GM18508 (cell line): ENCODE results near the gene BANF1.

Experiments
- ATAC-seq: cut with Tn5 transposase; IDR thresholded peaks from one replicate; pipeline ENCODE4 v1.9.1; 2021; ENCODE audit warnings: moderate number of reproducible peaks; ENCODE audit not compliant: insufficient read depth, unreplicated experiment

The BANF1 gene

DNA sequence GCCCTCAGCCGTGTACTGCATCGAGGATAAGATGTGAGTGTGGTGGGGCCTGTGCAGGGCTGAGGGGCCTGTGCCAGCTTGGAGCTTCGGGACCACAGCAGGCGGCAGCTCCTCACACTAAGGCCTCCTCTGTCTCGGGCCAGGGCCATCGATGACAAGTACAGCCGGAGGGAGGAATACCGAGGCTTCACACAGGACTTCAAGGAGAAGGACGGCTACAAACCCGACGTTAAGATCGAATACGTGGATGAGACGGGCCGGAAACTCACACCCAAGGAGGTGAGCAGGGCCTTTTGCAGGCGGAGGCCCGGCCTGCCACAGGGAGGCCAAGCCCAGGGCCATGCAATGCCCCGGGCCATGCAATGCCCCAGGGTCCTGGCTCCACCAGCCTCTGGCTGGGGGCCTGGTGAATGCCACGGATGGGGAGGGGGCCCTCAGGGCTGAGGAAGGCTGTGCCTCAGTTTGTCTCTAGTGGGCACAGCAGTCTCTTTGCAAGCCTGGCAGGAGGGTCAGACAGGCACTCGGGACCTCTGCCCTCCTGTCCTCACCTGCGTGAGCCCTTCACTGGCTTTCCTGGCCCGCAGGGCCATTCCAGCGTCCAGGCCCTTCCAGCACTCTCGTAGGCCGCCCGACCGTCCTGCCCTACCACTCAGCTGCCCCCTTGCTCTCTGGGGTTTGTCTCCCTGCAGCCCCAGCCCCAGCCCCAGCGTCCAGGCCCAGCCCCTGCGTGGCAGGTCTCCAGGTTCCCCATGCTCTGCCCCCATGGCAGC, 24.5 kb upstream of the BANF1 start:
- no peak for ATAC-seq

DNA sequence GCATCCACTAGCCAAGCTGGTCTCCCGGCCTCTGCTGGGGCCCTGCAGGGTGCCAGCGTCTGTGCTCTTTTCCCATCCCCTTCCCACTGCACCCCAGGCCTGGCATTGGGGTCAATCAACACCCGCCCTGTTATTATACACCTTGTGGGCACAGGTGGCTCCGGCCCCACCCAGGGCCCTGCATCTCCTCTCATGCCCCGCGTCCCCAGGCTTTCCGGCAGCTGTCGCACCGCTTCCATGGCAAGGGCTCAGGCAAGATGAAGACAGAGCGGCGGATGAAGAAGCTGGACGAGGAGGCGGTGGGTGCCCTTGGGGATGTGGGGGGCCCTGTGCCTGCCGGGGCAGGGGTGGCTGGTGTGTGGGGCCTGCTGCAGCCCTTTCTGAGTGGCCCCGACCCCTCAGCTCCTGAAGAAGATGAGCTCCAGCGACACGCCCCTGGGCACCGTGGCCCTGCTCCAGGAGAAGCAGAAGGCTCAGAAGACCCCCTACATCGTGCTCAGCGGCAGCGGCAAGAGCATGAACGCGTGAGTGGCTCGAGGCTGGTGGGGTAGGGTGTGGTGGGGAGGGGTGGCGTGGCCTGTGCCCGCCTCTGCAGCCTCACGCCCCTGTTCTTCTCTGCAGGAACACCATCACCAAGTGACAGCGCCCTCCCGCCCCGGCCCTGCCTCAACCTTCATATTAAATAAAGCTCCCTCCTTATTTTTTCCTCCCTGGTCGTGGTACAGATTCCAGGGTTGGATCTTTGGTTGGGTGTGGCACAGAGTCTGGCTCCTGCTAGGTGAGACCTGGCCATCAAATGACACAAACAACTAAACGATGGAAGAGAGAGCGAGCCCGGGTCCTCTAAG, 23.7 kb upstream of the BANF1 start:
- ATAC-seq = no peak

DNA sequence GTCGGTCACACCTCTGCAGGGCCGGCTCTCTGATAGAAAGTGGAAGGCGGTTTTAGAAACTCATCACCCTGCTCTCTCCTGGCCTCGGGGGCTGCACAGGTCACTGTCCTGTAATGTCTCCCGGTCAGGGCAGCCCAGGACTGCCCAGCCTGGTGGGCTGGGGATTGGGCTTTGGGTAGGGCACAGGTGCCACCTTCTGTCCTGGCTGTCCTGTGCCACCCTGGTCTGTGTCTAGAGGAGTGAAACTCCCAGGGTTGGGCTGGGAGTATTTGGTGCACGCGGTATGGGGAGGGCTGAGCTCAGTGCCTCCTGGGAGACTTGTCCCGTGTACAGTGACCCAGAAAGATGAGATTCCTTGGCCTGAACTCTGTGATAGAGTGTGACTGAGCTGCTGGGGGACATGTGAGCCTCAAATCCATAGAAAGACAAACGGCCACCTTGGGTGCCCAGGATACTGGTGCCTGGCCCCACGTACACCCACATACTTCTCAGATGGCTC, 23.0 kb upstream of the BANF1 start:
- no peak for ATAC-seq

DNA sequence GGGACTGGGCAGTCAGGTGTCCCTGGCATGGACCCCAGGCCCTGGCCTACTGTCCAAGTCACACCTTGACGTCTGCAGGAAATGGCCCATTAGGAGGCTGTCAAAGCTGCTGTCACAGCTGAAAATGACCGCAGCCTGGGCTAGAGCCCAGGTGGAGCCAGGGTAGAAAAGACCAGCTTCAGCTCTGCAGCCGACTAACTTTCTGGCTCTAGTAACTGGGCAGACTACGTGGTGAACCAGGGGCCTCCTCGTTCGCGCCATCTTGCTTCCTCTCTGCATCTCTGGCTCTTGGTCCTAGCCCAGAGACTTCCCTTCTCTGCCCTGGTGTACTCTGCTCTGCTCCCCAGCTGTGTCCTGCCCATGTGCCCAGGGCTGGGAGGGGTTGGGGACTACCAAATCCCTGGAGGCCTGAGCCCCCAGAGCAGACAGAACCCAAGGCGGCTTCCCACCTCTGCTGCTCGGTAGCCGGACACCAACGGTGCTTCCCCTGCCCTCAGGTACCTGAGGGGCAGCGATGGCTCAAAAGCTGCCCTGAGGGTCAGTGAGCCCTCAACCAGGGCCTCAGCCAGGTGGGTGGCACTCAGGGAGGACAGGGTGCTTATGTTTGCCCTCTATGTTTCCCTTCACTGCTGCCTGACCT, 21.1 kb upstream of the BANF1 start:
- ATAC-seq = no peak

DNA sequence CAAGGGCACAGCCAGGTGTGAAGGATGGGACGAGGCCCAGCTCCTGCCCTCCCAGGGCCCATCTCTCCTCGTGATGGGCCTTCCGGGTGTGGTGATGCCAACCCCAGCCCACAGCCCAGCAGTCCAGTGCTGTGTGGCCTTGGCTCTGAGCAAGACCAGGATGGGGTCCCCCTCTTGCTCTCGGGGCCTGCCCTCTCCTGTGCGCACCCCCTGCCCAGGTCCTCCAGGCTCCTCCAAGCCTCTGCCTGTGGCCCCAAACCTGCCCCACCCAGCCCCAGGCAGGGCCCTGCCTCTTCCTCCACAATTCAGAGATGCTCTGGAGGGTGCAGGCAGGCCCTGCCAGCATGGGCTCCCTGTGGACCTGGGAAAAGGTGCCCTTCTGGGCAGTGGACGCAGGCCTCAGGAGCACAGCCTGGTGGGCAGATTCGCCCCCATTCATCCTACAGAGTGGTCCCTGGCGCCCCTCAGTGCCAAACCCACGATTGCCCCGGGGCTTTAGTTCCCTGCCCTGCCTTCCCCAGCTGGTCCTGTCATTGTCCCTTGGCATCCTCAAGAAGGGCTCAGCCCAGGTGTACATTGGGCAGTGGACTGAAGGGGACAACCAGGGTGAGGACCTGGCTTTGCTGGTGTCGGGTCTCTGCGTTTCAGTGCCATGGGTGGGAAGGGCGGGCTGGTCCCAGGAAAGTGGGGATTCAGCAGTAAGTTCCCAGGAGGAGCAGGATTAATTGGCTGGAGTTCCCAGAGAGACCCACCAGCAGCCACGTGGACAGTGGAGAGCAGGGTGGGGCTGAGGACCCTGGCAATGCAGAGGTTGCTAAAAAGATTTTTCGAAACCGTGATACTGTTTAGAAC, 20.1 kb upstream of the BANF1 start:
- no peak for ATAC-seq

DNA sequence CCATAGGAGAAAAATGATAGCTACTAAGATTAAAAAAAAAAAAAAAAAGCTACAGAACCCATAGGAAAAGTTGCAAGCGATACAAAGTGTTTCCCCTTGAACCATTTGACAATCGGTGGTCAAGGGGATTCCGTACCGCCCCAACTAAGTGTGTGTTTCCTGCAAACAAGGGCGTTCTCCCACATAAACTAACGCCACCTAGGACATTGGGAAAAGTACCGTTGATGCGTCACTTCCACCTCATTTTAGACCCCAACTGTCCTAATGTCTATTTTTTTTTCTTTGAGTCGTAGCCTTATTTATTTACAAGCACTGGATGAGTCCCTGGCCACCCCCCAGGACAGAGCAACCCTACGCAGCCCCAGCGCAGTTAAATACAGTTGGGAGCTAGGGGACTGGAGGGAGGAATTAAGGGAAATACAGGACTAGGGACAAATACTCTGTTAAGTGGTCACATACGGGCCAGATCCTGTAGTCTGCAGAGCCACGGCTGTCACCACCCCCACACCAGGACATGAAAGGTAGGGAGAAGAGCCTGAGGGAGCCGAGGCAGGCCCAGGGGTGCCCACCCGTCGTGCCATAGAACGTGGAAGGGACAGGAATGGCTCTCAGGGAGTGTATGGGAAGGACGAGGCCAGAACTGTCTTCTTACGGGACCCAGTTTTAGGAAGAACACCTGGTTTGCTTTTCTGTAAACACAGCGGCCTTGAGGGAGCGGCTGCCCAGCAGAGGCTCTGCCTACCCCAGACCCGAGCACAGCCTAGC, 19.3 kb upstream of the BANF1 start:
- no peak for ATAC-seq

DNA sequence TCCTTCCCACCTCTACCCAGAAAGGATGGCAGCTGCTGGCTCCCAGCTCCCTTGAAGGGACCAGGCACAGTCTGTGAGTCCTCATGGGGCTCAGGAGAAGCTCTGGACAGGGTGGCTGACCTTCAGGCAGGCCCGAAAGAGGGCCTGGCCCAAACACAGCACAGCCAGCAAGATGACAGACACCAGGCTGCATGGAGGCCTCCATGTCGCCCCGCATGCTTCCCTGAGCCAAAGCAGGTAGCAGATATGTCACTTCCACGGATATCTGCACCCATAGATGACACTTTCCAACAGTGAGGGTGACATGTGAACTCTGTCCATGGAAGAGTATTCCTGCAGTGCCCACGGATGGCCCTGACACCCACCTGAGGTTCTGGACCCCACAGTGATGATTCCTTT, 18.7 kb upstream of the BANF1 start:
- ATAC-seq = no peak

DNA sequence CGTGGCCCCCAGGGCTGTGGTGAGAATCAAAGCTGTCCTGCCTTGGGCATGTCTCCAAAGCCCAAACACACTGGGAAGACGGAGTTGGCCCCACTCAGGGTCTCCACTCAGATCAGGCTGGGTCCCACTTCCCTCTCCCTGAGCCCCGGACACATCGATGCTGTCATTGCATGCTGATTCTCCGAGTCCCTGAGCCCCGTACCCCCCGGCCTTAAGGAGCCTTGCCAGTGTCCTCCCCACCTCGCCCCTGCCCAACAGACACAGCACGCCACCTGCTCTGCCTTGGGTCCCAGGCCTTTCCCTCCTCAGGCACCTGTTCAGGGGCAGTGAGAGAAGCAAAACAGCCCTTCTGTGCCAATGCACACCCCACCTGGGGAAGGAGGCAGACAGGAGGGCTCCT, 15.0 kb upstream of the BANF1 start:
- ATAC-seq = no peak

DNA sequence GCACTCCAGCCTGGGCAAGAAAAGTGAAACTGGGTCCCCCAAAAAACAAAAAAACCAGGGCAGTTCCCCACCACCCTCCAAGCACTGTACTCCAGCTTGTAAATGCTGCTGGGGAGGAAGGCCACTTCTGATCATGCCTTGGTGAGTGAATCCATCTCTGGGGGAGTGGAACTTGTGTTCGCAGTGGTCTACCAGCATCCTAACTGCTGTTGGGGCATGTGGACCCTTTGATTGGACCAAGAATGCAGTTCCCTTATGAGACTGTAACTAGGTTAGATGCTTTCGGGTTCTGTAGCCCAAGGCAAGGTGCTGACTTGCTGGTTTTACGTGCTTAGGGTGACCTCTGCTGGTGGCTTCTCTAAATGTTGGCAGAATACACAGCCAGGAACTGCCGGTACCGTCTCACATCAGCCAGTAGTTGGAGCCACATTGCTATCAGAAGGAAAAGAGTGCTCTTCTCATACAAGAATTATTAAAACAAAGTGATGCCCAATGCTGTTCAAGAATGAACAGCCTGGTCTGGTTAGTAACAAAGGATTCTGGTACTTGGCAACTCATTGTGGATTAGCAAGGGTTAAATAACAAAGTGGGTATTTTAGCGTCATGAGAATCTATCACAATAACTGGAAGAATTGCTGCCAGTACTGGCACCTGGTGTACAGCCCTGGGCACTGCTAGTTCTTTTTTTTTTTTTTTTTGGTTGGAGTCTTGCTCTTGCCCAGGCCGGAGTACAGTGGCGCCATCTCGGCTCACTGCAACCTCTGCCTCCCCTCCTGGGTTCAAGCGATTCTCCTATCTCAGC, 13.3 kb upstream of the BANF1 start:
- peak; percentile 76 for ATAC-seq

DNA sequence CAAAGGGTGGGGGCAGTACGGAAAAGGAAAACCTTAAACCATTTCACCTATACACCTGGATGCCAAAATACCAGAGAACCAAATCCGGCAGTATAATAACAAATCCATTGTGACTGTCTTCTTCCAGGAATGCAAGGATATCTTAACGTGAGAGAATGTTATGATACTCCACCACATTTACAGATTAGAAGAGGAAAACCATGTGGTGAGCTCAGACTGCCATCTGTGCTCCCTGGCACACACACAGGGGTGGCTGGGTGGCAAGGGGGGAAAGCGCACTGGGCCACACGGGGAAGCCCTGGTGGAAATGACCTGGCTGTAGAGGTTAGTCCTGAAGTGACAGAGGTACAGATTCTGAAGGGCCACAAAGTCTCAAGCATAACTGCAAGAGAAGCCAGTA, 10.2 kb upstream of the BANF1 start:
- ATAC-seq = no peak

DNA sequence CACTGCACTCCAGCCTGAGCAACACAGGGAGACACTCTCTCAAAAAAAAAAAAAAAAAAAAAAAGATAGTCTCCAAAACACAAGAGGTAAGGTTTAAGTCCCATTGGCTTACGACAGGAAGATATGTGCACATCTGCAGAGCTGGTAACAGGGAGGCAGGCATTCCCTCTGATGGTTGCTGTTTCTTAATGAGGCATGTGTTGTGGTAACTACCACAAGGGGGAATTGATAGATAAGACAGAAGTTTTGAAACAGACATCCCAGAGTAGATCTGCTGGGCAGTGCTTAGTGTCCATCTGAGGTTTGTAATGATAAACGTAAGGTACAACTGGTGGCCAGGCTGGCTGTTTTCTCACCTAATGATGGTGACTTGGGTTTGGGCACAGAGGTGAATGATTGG, 5.0 kb upstream of the BANF1 start:
- ATAC-seq = no peak

DNA sequence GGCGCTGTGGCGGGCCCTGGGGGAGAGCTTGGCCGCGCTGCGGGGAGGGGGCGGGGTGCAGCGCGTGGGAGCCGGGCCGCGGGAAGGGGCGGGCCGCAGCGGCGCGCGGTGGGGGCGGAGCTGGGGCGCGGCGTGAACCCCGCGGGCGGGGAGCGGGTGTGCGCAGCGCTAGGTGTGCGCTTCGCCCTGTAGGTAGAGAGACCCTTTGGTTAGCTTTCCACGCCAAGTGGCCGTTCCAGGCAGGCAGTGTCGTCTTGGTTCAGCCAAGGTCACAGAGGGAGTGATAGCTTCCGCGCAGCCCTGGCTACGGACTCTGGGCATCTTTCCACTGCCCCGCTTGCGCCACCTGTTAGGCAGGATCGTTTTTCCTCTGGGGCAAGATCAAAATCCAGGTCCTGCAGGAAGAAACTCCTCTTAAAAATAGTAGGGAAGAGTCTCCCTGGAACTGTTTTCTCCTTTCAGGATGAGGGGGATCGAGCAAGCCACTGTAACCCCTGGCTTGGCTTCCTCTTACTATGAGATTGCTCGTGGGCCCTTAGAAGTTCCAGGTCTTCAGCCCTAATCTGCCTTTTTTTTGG, 434 bp downstream of the BANF1 start:
- ATAC-seq = no peak

DNA sequence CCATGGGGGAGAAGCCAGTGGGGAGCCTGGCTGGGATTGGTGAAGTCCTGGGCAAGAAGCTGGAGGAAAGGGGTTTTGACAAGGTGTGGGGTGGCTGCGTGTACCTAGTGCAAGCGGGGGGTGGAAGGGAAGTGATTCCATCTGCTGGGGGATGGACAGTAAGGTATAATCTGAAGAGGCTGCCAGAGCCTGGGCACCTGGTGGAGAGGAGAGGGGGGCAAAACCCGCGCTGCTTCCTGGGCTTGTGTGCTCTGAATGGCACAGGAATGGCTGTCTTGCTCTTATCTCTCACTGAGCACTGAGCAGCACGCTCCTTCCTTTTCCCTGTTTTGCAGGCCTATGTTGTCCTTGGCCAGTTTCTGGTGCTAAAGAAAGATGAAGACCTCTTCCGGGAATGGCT, 988 bp downstream of the BANF1 start:
- no peak for ATAC-seq

DNA sequence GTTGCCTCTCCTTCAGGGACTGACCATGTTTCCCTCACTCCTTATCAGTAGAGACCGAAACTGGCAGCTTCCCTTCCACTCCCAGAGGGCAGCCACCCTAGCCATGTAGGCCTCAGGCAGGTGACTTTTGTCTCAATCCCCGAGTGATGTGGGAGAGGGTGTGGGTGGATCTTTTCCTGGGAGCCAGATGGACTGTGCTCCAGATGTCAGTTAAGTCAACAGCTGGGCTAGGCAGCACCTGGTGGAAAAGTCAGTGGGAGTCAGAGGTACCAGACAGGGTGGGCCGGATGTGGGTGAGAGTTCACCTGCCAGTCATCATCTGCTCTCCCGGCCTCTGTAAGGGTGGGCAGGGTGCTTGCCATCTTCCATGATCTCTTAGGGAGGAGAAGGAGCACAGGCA, 1.9 kb downstream of the BANF1 start:
- no peak for ATAC-seq

DNA sequence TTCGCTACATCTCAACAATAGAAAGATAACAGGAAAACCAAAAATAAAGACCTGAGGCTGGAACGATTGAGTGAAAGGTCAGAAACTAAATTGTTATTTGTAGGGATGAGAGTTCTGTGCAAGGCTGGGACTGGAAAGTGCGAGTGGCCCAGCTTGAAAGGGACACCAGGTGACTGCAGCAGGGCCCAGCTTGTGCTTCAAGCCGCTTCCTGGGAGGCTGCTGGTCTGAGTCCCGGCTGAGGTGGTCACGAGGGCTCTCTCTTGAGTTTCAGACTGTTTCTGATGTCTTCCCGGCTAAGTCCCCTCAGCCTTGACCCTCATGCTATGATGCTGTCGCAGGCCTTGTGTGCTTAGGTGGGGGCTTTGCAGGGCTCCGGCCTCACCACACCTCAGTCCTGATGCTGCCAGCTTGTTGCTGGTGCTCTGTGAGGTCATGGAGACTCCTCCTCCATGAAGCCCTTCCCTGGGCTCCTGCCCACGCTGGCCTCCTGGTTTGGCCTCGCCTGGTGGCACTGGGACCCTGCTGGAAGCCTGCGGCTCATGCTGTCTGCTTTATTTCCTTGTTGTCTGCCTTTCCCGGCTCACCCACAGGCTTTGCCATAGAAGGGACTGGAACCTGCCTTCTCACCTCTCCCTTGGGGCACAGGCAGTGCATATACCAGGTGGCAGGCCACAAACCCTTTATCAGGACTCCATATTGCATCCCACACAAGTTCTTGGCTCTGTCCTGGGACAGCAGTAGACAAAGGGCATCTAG, 4.0 kb downstream of the BANF1 start:
- ATAC-seq = no peak

DNA sequence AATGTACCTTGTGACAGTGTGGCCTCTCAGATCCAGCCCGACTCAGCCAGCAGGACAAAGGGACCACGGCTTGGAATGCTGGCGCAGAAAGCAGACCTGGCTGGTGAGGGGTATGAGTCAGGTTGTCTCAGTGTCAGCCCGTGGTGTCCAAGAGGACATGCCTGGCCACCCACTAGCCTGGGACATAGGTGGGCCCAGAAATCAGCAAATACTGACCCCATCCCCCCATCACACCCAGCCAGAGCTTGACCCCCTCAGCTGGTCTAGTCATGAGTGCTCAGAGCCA, 4.5 kb downstream of the BANF1 start:
- no peak for ATAC-seq

DNA sequence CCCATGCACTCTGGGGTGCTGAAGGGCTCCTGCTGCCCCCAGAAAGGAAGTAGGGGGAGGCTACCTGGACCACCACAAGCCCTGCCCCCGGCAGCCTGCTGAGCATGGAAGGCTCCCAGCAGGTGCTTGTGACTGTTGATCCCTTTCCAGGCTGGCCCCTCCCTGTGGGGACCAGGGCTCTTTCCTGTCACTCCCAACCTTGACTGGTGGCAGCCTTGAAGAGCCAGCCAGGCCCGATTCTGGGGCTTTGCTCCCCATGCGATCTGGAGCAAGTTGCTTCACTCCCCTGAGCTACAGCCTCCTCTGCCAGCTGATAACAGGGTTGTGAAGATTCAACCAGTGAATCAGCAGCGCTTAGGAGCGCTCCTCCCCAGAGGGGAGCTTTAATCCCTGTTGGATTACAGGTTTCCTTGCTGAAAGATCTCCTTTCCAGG, 4.9 kb downstream of the BANF1 start:
- ATAC-seq = no peak

DNA sequence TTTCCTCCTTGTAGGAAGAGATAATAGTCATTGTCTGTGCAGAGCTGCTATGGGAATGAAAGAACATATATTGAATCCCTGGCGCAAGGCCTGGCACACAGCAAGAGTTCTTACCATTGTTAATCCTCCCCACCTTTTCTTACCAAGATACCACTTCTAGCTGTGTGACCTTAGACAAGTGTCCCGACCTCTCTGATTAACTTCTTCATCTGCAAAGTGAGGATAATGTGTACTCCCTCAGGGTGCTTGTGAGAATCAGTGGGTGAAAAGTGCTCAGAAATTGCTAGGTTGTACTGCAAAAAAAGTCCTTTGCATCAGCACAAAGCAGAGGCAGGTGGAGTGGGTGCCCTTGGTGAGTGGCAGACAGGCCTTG, 5.8 kb downstream of the BANF1 start:
- ATAC-seq = no peak
